ENCODE measurements around the gene TMEM140.

The TMEM140 gene

GRCh38 chr7:135189221-135189662 is 41.4 kb downstream of the TMEM140 start:
- H3K4me1 Mint-ChIP-seq (ENCODE audit: low read depth) = peaks cover 5% of the 10 kb centered on the region

DNA sequence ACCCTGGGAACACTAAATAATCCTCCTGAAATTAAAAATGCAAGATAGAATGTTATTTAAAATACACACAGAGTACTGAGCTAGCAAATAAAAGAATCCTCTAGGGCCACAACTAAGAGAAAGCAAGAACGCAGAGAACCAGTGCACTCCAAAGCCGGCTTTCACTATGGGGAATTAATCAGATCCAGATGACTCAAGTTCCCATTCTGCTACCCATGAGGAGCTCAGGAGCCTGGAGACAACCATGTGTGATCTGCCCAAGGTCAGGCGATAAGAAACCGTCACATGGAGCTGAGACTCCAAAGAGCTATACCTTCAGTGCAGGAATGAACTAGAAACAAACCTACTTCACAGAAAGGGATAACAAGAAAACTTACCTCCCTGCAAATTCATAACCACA is 42.1 kb downstream of the TMEM140 start:
- Mint-ChIP-seq H3K4me1 (ENCODE audit: low read depth) (peaks cover 5% of the 10 kb centered on the region), H3K27ac (no peak overlapping the region), H3K4me3 (no peak overlapping the region), H3K36me3 (ENCODE audit: low read depth) (peaks cover 38% of the 10 kb centered on the region), H3K9me3 (no peaks in the 10 kb centered on the region), H3K27me3 (ENCODE audit: low read depth) (no peaks in the 10 kb centered on the region)

More at GRCh38 chr7:135189221-135189662, 41.4 kb downstream of the TMEM140 start:
- Mint-ChIP-seq H3K9me3 (peaks cover under 1% of the 10 kb centered on the region), H3K36me3 (ENCODE audit: low read depth) (peaks cover 40% of the 10 kb centered on the region), H3K27me3 (ENCODE audit: low read depth) (no peaks in the 10 kb centered on the region), H3K27ac (no peak overlapping the region), H3K4me3 (no peak overlapping the region)

GRCh38 chr7:135190703-135191102 is 42.8 kb downstream of the TMEM140 start:
- H3K9me3 Mint-ChIP-seq = no peaks in the 10 kb centered on the region
- H3K36me3 Mint-ChIP-seq (ENCODE audit: low read depth) = peaks cover 31% of the 10 kb centered on the region
- no peak overlapping the region for H3K4me3 Mint-ChIP-seq
- H3K4me1 Mint-ChIP-seq (ENCODE audit: low read depth) = peaks cover 5% of the 10 kb centered on the region
- no peaks in the 10 kb centered on the region for H3K27me3 Mint-ChIP-seq (ENCODE audit: low read depth)
- no peak overlapping the region for H3K27ac Mint-ChIP-seq

GRCh38 chr7:135192914-135193536 is 45.2 kb downstream of the TMEM140 start:
- no peak overlapping the region for H3K4me3 Mint-ChIP-seq

DNA sequence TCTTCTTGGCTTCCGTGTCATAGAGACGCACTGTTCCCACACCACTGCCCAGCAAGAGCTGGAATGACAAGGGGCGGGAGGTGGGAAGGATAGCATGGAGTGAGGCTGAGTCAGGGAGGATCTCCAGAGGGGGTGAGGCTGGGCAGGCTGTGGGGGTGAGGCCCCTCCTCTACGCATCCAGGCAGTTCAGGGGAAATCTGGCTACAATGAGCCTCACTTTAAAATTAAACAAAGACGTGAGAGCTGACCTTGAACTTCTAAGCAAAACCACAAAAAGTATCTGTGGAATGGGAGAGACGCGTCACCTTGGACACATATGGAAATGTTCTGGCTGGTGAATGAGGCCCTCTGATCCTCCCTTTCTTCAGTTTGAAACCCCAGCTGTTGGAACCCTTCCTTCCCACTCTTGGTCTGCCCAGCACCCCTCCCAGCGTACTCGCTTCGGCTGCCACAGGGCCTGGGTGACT is 45.8 kb downstream of the TMEM140 start:
- Mint-ChIP-seq H3K9me3 (no peaks in the 10 kb centered on the region), H3K27me3 (ENCODE audit: low read depth) (no peaks in the 10 kb centered on the region), H3K4me1 (ENCODE audit: low read depth) (peaks cover 3% of the 10 kb centered on the region), H3K4me3 (no peak overlapping the region), H3K27ac (no peak overlapping the region), H3K36me3 (ENCODE audit: low read depth) (peaks cover 28% of the 10 kb centered on the region)

More at GRCh38 chr7:135192914-135193536, 45.2 kb downstream of the TMEM140 start:
- H3K36me3 Mint-ChIP-seq (ENCODE audit: low read depth) = peaks cover 29% of the 10 kb centered on the region
- H3K4me1 Mint-ChIP-seq (ENCODE audit: low read depth) = peaks cover 3% of the 10 kb centered on the region
- no peak overlapping the region for H3K27ac Mint-ChIP-seq
- H3K27me3 Mint-ChIP-seq (ENCODE audit: low read depth) = no peaks in the 10 kb centered on the region
- no peaks in the 10 kb centered on the region for H3K9me3 Mint-ChIP-seq

DNA sequence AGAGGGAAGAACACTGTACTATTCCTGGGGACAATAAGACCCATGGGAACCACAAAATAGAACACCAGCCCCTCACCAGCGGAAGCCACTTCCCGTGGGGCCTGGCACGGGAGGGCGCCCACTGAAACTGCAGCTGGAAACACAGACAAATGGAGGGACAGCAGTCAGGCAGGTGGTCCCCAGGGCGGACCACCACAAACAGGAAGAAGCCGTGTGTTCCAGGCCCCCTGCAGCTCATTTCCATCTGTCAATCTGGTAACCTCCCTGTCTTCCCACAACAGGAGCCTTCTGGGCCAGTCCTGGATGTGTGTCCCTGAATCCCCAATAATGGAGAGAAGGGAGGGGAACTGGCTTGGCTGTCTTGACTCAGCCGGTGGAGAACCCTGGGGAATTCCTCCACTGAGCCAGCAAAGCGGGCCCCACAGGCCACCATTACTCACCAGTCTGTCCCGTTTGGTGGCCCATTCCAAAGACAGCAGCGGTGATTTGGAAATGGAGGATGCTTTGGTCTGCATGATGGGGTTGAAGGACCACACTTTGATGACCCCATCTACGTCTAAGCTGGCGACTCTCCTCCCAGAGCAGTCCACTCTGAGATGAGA is 46.7 kb downstream of the TMEM140 start:
- H3K36me3 Mint-ChIP-seq (ENCODE audit: low read depth) = peaks cover 30% of the 10 kb centered on the region
- H3K4me3 Mint-ChIP-seq = no peak overlapping the region
- H3K27me3 Mint-ChIP-seq (ENCODE audit: low read depth) = no peaks in the 10 kb centered on the region
- H3K9me3 Mint-ChIP-seq = no peaks in the 10 kb centered on the region
- H3K27ac Mint-ChIP-seq = no peak overlapping the region
- H3K4me1 Mint-ChIP-seq (ENCODE audit: low read depth) = no peaks in the 10 kb centered on the region

DNA sequence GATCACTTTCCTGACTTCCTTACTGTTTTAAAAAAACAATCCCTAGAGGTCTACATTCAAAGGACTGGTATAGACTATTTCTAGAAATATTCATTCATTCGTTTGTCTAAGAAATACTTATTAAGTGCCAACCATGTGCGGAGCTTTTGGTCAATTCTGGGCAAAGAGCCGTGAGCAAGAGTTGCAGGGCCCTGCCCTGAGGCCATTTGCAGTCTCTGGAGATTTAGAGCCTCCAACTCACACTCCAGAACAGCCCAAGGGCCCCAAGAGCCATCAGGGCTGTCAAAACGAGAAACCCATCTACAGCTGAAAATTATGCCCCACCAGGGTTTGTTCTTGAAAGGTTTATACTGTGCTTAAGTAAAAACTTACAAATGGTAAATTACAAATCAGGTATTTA is 47.3 kb downstream of the TMEM140 start:
- no peaks in the 10 kb centered on the region for H3K4me1 Mint-ChIP-seq (ENCODE audit: low read depth)
- peaks cover 30% of the 10 kb centered on the region for H3K36me3 Mint-ChIP-seq (ENCODE audit: low read depth)
- H3K4me3 Mint-ChIP-seq = no peak overlapping the region
- H3K9me3 Mint-ChIP-seq = no peaks in the 10 kb centered on the region
- H3K27me3 Mint-ChIP-seq (ENCODE audit: low read depth) = no peaks in the 10 kb centered on the region
- no peak overlapping the region for H3K27ac Mint-ChIP-seq

GRCh38 chr7:135195968-135196629 is 48.2 kb downstream of the TMEM140 start:
- H3K4me1 Mint-ChIP-seq (ENCODE audit: low read depth) = no peaks in the 10 kb centered on the region
- H3K4me3 Mint-ChIP-seq = no peak overlapping the region
- H3K9me3 Mint-ChIP-seq = no peaks in the 10 kb centered on the region
- no peak overlapping the region for H3K27ac Mint-ChIP-seq
- H3K36me3 Mint-ChIP-seq (ENCODE audit: low read depth) = peaks cover 24% of the 10 kb centered on the region
- H3K27me3 Mint-ChIP-seq (ENCODE audit: low read depth) = no peaks in the 10 kb centered on the region

DNA sequence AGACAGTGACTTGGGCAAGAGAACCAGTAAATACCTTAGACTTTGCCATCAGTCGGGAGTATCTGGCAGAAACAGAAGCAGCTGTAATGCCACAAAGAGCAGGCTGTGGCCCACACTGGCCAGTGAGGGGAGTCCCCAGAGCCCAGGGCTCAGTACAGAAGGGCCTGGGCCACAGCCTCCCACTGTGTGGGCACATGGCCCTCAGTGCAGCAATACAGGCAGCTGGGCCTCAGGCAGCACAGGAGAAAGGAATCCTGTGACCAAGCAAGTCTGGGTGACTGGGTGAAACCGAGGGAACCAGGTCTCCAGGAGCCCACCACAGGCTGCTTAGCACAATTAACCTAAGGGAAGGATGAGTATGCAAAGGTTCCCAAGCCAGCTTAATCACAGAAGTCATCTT is 49.5 kb downstream of the TMEM140 start:
- Mint-ChIP-seq H3K36me3 (ENCODE audit: low read depth) (peaks cover 22% of the 10 kb centered on the region), H3K4me1 (ENCODE audit: low read depth) (peaks cover 3% of the 10 kb centered on the region), H3K9me3 (no peaks in the 10 kb centered on the region), H3K27ac (no peak overlapping the region), H3K4me3 (no peak overlapping the region), H3K27me3 (ENCODE audit: low read depth) (no peaks in the 10 kb centered on the region)

DNA sequence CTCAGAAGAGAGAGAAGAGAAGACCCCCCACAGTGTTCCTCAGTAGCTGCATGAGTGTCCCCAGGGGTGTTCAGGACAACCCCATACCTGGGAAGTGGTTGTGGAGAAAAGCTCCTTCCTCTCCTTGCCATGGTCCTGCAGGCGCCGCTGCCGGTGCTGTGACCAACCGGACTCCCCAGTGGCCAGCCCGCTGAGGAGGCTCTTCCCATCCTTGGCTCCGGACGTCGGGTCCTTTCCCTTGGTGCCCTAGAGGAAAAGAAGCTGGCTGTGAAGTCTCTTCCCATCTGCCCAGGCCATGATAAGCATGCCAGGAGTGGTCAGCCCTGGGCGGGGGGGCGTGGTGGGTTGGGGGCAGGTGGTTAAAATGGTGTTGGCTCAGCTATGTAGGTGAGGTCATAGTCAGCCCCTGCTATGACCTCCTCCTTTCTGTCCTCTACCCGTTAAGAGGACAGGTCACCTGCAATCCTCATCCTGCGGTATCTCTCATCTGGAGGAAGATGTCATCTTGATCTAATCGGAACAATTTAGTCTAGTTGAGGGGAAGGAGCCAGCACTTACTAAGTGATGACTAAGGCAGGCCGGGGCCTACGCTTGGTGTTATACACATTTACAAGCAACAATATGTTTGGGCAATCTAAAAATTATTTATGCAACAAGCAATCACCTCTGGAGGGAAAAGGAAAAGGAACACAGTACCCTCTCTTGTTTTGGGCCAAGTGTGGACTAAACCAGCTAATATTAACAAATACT is 50.2 kb downstream of the TMEM140 start:
- Mint-ChIP-seq H3K9me3 (no peaks in the 10 kb centered on the region), H3K27me3 (ENCODE audit: low read depth) (no peaks in the 10 kb centered on the region), H3K27ac (no peak overlapping the region), H3K36me3 (ENCODE audit: low read depth) (peaks cover 20% of the 10 kb centered on the region), H3K4me3 (no peak overlapping the region), H3K4me1 (ENCODE audit: low read depth) (peaks cover 3% of the 10 kb centered on the region)

- H3K4me3 Mint-ChIP-seq = no peak overlapping the region
- H3K9me3 Mint-ChIP-seq = no peaks in the 10 kb centered on the region
- peaks cover 11% of the 10 kb centered on the region for H3K4me1 Mint-ChIP-seq (ENCODE audit: low read depth)
- peaks cover 18% of the 10 kb centered on the region for H3K36me3 Mint-ChIP-seq (ENCODE audit: low read depth)
- no peaks in the 10 kb centered on the region for H3K27me3 Mint-ChIP-seq (ENCODE audit: low read depth)
- no peak overlapping the region for H3K27ac Mint-ChIP-seq
Observed at GRCh38 chr7:135199439-135199838, 51.6 kb downstream of the TMEM140 start.

- peaks cover 22% of the 10 kb centered on the region for H3K36me3 Mint-ChIP-seq (ENCODE audit: low read depth)
- H3K27ac Mint-ChIP-seq = no peak overlapping the region
- H3K4me3 Mint-ChIP-seq = no peak overlapping the region
- H3K9me3 Mint-ChIP-seq = no peaks in the 10 kb centered on the region
- no peaks in the 10 kb centered on the region for H3K27me3 Mint-ChIP-seq (ENCODE audit: low read depth)
- H3K4me1 Mint-ChIP-seq (ENCODE audit: low read depth) = peaks cover 13% of the 10 kb centered on the region
Observed at GRCh38 chr7:135200821-135201331, 53.0 kb downstream of the TMEM140 start.

DNA sequence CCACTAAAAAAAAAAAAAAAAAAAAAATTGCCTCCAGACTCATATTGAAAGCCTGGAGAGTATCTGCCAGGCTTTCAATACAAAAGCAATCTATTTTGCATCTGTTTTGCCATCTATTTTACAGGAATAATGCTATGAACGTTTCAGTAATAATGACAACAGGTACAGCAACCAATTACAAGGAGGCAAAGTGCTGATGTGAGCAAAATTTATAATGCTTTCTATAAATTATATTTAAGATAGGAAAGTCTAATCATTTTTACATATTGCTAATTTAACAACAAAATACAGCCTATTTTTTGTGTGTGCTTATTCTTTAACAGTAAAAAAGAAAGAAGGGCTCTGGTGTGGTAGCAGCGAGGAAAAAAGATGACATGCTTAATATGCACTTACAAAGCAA is 53.5 kb downstream of the TMEM140 start:
- peaks cover 15% of the 10 kb centered on the region for H3K4me1 Mint-ChIP-seq (ENCODE audit: low read depth)

GRCh38 chr7:135204341-135204749 is 56.5 kb downstream of the TMEM140 start:
- Mint-ChIP-seq H3K36me3 (ENCODE audit: low read depth) (peaks cover 24% of the 10 kb centered on the region), H3K9me3 (no peaks in the 10 kb centered on the region), H3K27ac (no peak overlapping the region), H3K4me1 (ENCODE audit: low read depth) (peaks cover 29% of the 10 kb centered on the region), H3K27me3 (ENCODE audit: low read depth) (no peaks in the 10 kb centered on the region), H3K4me3 (no peak overlapping the region)

More for the DNA sequence above, 53.5 kb downstream of the TMEM140 start:
- Mint-ChIP-seq H3K36me3 (ENCODE audit: low read depth) (peaks cover 24% of the 10 kb centered on the region), H3K27me3 (ENCODE audit: low read depth) (no peaks in the 10 kb centered on the region), H3K4me3 (no peak overlapping the region), H3K9me3 (no peaks in the 10 kb centered on the region), H3K27ac (no peak overlapping the region)
